Panc1 (cell line): ENCODE data around the gene DNAAF8. TPM values are rescaled to one million over a fixed set of nuclear protein-coding genes. Genes with fewer than 3 reads are reported as not detected.

Source experiments
- ATAC-seq: fragments of 200-7000 bp; cut with Tn5 transposase; 2 replicates; pipeline ENCODE4 v1.9.1; 2020; ENCODE audit warnings: mild to moderate bottlenecking, moderate library complexity
- BruUV-seq: library from RNA; stranded (reverse); fragments of 400-500 nt; replicated peaks from 2 replicates; lab custom pipeline; 2021; lab: Mats Ljungman, UMichigan
- CTCF ChIA-PET: fragments of 300-600 bp; sonication (Branson Sonifier 250); formaldehyde crosslinking; loops from one replicate; lab custom pipeline; 2022; ENCODE audit warnings: antibody characterized with exemption; lab: Charles Lee
- POLR2A ChIA-PET: fragments of 300-600 bp; sonication (Branson Sonifier 250); formaldehyde crosslinking; loops from one replicate; lab custom pipeline; 2022; ENCODE audit warnings: antibody characterized with exemption; lab: Charles Lee
- DNase-seq: peaks from one replicate; pipeline ENCODE4 v3.0.0-alpha.2; 2010; ENCODE audit warnings: low read depth, low spot score
- H3K27ac ChIP-seq: 2 replicates; pipeline ENCODE4 v1.5.1; 2011; ENCODE audit warnings: mild to moderate bottlenecking, low read length, inconsistent platforms
- H3K27me3 ChIP-seq: fragments of 200-500 bp; sonication (Bioruptor generic); 2 replicates; pipeline ENCODE4 v1.6.0; 2014; ENCODE audit warnings: low read length, inconsistent platforms; ENCODE audit not compliant: control insufficient read depth, insufficient read depth
- H3K36me3 ChIP-seq: fragments of 200-500 bp; sonication (Bioruptor generic); 2 replicates; pipeline ENCODE4 v1.5.1; 2014; ENCODE audit warnings: inconsistent platforms, mild to moderate bottlenecking, low read length, moderate library complexity; ENCODE audit not compliant: control insufficient read depth, insufficient read depth
- H3K4me1 ChIP-seq: 2 replicates; pipeline ENCODE4 v1.5.1; 2011; ENCODE audit warnings: inconsistent platforms, mild to moderate bottlenecking, low read length, moderate library complexity; ENCODE audit not compliant: control insufficient read depth, insufficient read depth
- H3K4me3 ChIP-seq, 2 experiments: 2 replicates each; pipeline ENCODE4 v1.5.1; 2011 to 2012; ENCODE audit warnings: low read depth in 2 of 2, low read length in 2 of 2, mild to moderate bottlenecking in 2 of 2, inconsistent platforms in 1 of 2, moderate library complexity in 1 of 2
- H3K9me3 ChIP-seq: fragments of 200-500 bp; sonication (Bioruptor generic); 2 replicates; pipeline ENCODE4 v1.5.1; 2014; ENCODE audit warnings: low read depth, mild to moderate bottlenecking, inconsistent platforms, low read length, moderate library complexity; ENCODE audit not compliant: control insufficient read depth, insufficient read depth
- POLR2AphosphoS5 ChIP-seq: IDR thresholded peaks from 2 replicates; pipeline ENCODE4 v1.6.1; 2012; ENCODE audit warnings: mild to moderate bottlenecking, low read depth, low read length, moderate library complexity
- SIN3A ChIP-seq: IDR thresholded peaks from 2 replicates; pipeline ENCODE4 v1.6.1; 2012; ENCODE audit warnings: low read depth, mild to moderate bottlenecking, low read length, moderate library complexity, borderline replicate concordance; ENCODE audit not compliant: insufficient read depth
- TCF7L2 ChIP-seq: IDR thresholded peaks from 2 replicates; pipeline ENCODE4 v1.6.1; 2011; ENCODE audit warnings: mild to moderate bottlenecking, low read depth, low read length, inconsistent platforms
- in situ Hi-C: cut with HindIII; loops from 2 replicates; pipeline ENCODE4 v1.10.0; 2016; ENCODE audit warnings: low sequenced_read_pairs, low pct_unique_long_range_greater_than_20kb
- intact Hi-C: fragments of 100-400 bp; cut with micrococcal nuclease; formaldehyde crosslinking; loops from one replicate; pipeline ENCODE4 v1.10.0; 2022; ENCODE audit not compliant: unreplicated experiment
- total RNA-seq: library from RNA; stranded (reverse); gene quantifications from one replicate; pipeline ENCODE4 v1.2.1, GENCODE V29; 2021; ENCODE audit not compliant: unreplicated experiment
- TF ChIP-seq, protein P1 (sequence below): fragments of 450-650 bp; IDR thresholded peaks from 2 replicates; pipeline ENCODE4 v1.5.1; 2017; ENCODE audit warnings: mild to moderate bottlenecking
- TF ChIP-seq, protein P2 (sequence below), 2 experiments: IDR thresholded peaks; 2 replicates each; pipeline ENCODE4 v1.6.1; 2011 to 2012; ENCODE audit warnings: low read depth in 2 of 2, control low read depth in 1 of 2, low read length in 1 of 2, mild to moderate bottlenecking in 1 of 2, moderate library complexity in 1 of 2; ENCODE audit not compliant: insufficient read depth in 1 of 2

Gene DNAAF8
- total RNA-seq, 1 experiment from 2014 or later, result 2.3 TPM

DNA sequence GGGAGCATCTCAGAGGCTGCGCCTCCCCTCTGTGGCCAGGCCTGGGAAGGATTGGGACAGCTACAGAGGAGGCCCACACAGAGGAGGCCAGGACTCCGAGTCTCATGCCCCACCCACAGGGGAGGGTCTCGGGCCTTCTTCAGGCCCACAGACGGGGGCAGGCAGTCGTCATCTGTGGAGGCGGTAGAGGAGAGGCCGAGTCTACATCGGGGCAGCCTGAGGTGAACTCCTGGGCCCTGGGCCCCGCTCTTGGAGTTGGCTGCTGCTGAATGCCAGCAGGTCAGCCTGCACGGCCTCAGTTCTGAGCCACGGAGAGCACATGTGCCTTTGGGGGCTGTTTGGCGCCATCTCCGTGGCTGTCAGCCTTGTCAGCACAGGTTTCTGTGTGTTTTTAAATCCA, 49.0 kb upstream of the DNAAF8 start:
- Histone ChIP-seq H3K36me3 (no peaks in the 10 kb centered on the region), H3K27me3 (no peaks in the 10 kb centered on the region), H3K4me3 (no peak overlapping the region), H3K9me3 (no peaks in the 10 kb centered on the region), H3K4me1 (no peaks in the 10 kb centered on the region), H3K27ac (no peak overlapping the region)
- intact Hi-C loops (no loop called here), in situ Hi-C loops (no loop called here)
- BruUV-seq, result no TSS peak
- ChIA-PET POLR2A (no interaction called here), CTCF (no interaction called here)
- TF ChIP-seq, protein P1, sequence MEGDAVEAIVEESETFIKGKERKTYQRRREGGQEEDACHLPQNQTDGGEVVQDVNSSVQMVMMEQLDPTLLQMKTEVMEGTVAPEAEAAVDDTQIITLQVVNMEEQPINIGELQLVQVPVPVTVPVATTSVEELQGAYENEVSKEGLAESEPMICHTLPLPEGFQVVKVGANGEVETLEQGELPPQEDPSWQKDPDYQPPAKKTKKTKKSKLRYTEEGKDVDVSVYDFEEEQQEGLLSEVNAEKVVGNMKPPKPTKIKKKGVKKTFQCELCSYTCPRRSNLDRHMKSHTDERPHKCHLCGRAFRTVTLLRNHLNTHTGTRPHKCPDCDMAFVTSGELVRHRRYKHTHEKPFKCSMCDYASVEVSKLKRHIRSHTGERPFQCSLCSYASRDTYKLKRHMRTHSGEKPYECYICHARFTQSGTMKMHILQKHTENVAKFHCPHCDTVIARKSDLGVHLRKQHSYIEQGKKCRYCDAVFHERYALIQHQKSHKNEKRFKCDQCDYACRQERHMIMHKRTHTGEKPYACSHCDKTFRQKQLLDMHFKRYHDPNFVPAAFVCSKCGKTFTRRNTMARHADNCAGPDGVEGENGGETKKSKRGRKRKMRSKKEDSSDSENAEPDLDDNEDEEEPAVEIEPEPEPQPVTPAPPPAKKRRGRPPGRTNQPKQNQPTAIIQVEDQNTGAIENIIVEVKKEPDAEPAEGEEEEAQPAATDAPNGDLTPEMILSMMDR, result no peak
- TF ChIP-seq TCF7L2 (no peak), SIN3A (no peak), POLR2AphosphoS5 (no peak)
- TF ChIP-seq, protein P2, sequence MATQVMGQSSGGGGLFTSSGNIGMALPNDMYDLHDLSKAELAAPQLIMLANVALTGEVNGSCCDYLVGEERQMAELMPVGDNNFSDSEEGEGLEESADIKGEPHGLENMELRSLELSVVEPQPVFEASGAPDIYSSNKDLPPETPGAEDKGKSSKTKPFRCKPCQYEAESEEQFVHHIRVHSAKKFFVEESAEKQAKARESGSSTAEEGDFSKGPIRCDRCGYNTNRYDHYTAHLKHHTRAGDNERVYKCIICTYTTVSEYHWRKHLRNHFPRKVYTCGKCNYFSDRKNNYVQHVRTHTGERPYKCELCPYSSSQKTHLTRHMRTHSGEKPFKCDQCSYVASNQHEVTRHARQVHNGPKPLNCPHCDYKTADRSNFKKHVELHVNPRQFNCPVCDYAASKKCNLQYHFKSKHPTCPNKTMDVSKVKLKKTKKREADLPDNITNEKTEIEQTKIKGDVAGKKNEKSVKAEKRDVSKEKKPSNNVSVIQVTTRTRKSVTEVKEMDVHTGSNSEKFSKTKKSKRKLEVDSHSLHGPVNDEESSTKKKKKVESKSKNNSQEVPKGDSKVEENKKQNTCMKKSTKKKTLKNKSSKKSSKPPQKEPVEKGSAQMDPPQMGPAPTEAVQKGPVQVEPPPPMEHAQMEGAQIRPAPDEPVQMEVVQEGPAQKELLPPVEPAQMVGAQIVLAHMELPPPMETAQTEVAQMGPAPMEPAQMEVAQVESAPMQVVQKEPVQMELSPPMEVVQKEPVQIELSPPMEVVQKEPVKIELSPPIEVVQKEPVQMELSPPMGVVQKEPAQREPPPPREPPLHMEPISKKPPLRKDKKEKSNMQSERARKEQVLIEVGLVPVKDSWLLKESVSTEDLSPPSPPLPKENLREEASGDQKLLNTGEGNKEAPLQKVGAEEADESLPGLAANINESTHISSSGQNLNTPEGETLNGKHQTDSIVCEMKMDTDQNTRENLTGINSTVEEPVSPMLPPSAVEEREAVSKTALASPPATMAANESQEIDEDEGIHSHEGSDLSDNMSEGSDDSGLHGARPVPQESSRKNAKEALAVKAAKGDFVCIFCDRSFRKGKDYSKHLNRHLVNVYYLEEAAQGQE (IDR thresholded peaks at IDR 0.05; ENCODE audit: insufficient read depth in 1 of 2, low read depth in 2 of 2, low read length in 1 of 2), result no peak
- DNase-seq (no peak), ATAC-seq (no peak)

- in situ Hi-C loops, result no loop called here
- TF ChIP-seq, protein P1, result no peak
- TF ChIP-seq TCF7L2, result no peak
- no peak for TF ChIP-seq SIN3A
- intact Hi-C loops, result no loop called here
- Histone ChIP-seq H3K36me3 (no peaks in the 10 kb centered on the region), H3K27me3 (no peaks in the 10 kb centered on the region), H3K4me1 (no peaks in the 10 kb centered on the region; the same call in 1 of the 2 replicates), H3K27ac (no peak overlapping the region), H3K9me3 (no peaks in the 10 kb centered on the region), H3K4me3 (no peak overlapping the region)
- DNase-seq (no peak), ATAC-seq (no peak)
- CTCF ChIA-PET, result interaction anchor here (0.6 kb wide), 1 partner anchor 1760 kb away, joined by 4 read pairs; no protein-coding TSS in a partner anchor
- POLR2A ChIA-PET, result no interaction called here
- no TSS peak for BruUV-seq
Observed at GRCh38 chr16:4685776-4686496, 48.4 kb upstream of the DNAAF8 start.
